Measurements from ENCODE around the gene ZNF737.
"Not testable (repeated sequence)": the region's sequence is repeated elsewhere in the genome, so short reads cannot be mapped to it uniquely, and the experiment has no call there.

The ZNF737 gene

GRCh38 chr19:20558571-20558970, 7.0 kb downstream of the ZNF737 start:
- Histone ChIP-seq H3K36me3 (ENCODE audit: control insufficient read depth, insufficient read depth, low read length) (no peaks in the 10 kb centered on the region), H3K27ac (no peak overlapping the region), H3K4me2 (ENCODE audit: low read length) (no peak overlapping the region), H3K27me3 (ENCODE audit: control insufficient read depth, insufficient read depth, low read length) (no peaks in the 10 kb centered on the region), H3K9me3 (ENCODE audit: control insufficient read depth, low read length) (no peaks in the 10 kb centered on the region), H3K4me1 (no peaks in the 10 kb centered on the region), H3K9ac (no peak overlapping the region), H3K79me2 (peaks cover 24% of the 10 kb centered on the region), H3K4me3 (ENCODE audit: low read depth, low read length) (no peak overlapping the region), H2AFZ (no peak overlapping the region)
- TF ChIP-seq, protein P1, sequence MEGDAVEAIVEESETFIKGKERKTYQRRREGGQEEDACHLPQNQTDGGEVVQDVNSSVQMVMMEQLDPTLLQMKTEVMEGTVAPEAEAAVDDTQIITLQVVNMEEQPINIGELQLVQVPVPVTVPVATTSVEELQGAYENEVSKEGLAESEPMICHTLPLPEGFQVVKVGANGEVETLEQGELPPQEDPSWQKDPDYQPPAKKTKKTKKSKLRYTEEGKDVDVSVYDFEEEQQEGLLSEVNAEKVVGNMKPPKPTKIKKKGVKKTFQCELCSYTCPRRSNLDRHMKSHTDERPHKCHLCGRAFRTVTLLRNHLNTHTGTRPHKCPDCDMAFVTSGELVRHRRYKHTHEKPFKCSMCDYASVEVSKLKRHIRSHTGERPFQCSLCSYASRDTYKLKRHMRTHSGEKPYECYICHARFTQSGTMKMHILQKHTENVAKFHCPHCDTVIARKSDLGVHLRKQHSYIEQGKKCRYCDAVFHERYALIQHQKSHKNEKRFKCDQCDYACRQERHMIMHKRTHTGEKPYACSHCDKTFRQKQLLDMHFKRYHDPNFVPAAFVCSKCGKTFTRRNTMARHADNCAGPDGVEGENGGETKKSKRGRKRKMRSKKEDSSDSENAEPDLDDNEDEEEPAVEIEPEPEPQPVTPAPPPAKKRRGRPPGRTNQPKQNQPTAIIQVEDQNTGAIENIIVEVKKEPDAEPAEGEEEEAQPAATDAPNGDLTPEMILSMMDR (IDR thresholded peaks at IDR 0.05): no peak

GRCh38 chr19:20558011-20558410, 7.6 kb downstream of the ZNF737 start:
- TF ChIP-seq, protein P1 (IDR thresholded peaks at IDR 0.05): no peak
- no peaks in the 10 kb centered on the region for H3K9me3 ChIP-seq (ENCODE audit: control insufficient read depth, low read length)
- H3K36me3 ChIP-seq (ENCODE audit: control insufficient read depth, insufficient read depth, low read length): no peaks in the 10 kb centered on the region

DNA sequence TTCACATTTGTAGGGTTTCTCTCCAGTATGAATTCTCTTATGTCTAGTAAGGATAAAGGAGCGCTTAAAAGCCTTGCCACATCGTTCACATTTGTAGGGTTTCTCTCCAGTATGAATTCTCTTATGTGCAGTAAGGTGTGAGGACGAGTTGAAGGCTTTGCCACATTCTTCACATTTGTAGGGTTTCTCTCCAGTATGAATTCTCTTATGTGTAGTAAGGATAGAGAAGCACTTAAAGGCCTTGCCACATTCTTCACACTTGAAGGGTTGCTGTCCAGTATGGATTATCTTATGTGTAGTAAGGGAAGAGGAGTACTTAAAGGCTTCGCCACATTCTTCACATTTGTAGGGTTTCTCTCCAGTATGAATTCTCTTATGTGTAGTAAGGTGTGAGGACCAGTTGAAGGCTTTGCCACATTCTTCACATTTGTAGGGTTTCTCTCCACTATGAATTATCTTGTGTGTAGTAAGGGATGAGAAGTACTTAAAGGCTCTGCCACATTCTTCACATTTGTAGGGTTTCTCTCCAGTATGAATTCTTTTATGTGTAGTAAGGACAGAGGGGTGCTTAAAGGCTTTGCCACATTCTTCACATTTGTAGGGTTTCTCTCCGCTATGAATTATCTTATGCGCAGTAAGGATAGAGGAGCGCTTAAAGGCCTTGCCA, 20.8 kb downstream of the ZNF737 start:
- not testable (repeated sequence) for H3K4me2 ChIP-seq (ENCODE audit: low read length); H3K27me3 ChIP-seq (ENCODE audit: control insufficient read depth, insufficient read depth, low read length); H2AFZ ChIP-seq; H3K4me1 ChIP-seq; H3K9ac ChIP-seq; H3K79me2 ChIP-seq; H3K4me3 ChIP-seq (ENCODE audit: low read depth, low read length); H3K27ac ChIP-seq
- peaks cover 22% of the 10 kb centered on the region for H3K9me3 ChIP-seq (ENCODE audit: control insufficient read depth, low read length)
- H3K36me3 ChIP-seq (ENCODE audit: control insufficient read depth, insufficient read depth, low read length): peaks cover 45% of the 10 kb centered on the region

More at GRCh38 chr19:20558011-20558410, 7.6 kb downstream of the ZNF737 start:
- no peak overlapping the region for H3K4me2 ChIP-seq (ENCODE audit: low read length)
- H2AFZ ChIP-seq: no peak overlapping the region
- peaks cover 24% of the 10 kb centered on the region for H3K79me2 ChIP-seq
- no peak overlapping the region for H3K4me3 ChIP-seq (ENCODE audit: low read depth, low read length)
- no peak overlapping the region for H3K9ac ChIP-seq
- no peak overlapping the region for H3K27ac ChIP-seq
- no peaks in the 10 kb centered on the region for H3K27me3 ChIP-seq (ENCODE audit: control insufficient read depth, insufficient read depth, low read length)
- H3K4me1 ChIP-seq: no peaks in the 10 kb centered on the region

DNA sequence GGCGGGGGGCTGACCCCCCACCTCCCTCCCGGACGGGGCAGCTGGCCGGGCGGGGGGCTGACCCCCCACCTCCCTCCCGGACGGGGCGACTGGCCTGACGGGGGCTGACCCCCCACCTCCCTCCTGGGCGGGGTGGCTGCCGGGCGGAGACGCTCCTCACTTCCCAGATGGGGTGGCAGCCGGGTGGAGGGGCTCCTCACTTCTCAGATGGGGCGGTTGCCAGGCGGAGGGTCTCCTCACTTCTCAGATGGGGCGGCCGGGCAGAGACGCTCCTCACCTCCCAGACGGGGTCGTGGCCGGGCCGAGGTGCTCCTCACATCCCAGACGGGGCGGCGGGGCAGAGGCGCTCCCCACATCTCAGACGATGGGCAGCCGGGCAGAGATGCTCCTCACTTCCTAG, 35.3 kb downstream of the ZNF737 start:
- H3K4me1 ChIP-seq; H3K9me3 ChIP-seq (ENCODE audit: control insufficient read depth, low read length); H3K9ac ChIP-seq; H3K79me2 ChIP-seq; H2AFZ ChIP-seq; H3K4me2 ChIP-seq (ENCODE audit: low read length); H3K36me3 ChIP-seq (ENCODE audit: control insufficient read depth, insufficient read depth, low read length); H3K27ac ChIP-seq; H3K27me3 ChIP-seq (ENCODE audit: control insufficient read depth, insufficient read depth, low read length); H3K4me3 ChIP-seq (ENCODE audit: low read depth, low read length): not testable (repeated sequence)

DNA sequence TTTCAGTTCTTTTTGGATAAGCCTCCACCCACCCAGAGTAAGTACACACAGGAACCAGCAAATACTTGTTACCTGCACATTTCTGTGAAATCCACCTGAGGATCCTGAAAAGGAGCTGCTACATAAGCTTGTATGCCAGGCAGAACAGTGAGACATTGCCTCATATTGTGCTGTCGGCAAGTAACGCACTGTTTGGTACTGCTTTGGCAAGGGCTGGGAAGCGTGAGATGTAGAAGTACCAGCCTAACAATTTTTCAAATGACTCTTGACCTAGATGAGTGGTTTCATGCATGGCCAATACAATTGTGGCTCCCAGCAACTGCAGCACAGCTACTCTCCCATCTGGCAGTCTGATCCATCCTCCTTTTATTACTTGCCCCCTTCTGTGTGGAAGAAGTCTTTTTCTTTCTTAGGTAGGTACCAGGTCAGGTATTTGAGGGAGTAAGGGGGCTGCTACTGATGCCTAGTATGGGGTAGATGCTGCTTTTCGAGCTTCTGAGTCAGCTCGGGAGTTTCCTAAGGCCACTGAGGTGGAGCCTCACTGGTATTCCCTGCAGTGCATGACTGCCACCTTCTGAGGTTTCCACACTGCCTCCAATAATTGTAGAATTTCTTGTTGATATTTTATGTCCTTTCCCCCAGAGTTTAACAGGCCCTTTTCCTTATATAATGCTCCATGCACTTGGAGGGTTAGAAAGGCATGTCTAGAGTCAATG, 52.2 kb downstream of the ZNF737 start:
- Histone ChIP-seq H3K4me2 (ENCODE audit: low read length) (no peak overlapping the region), H3K9me3 (ENCODE audit: control insufficient read depth, low read length) (no peaks in the 10 kb centered on the region), H3K4me3 (ENCODE audit: low read depth, low read length) (no peak overlapping the region), H3K36me3 (ENCODE audit: control insufficient read depth, insufficient read depth, low read length) (no peaks in the 10 kb centered on the region), H3K9ac (no peak overlapping the region), H3K27ac (no peak overlapping the region), H3K4me1 (no peaks in the 10 kb centered on the region), H2AFZ (no peak overlapping the region), H3K27me3 (ENCODE audit: control insufficient read depth, insufficient read depth, low read length) (no peaks in the 10 kb centered on the region), H3K79me2 (no peaks in the 10 kb centered on the region)
- TF ChIP-seq, protein P1 (IDR thresholded peaks at IDR 0.05): peak; percentile 28

Measured in parathyroid adenoma (tissue), 2 donors.